ENCODE results near the gene RGS6. TPM values are rescaled to one million over a fixed set of nuclear protein-coding genes. Genes with fewer than 3 reads are reported as not detected.

RGS6 gene
- total and polyA plus RNA-seq, 4 donors: 0.06 to 5.3 (median 0.17) TPM; not detected in 1

DNA sequence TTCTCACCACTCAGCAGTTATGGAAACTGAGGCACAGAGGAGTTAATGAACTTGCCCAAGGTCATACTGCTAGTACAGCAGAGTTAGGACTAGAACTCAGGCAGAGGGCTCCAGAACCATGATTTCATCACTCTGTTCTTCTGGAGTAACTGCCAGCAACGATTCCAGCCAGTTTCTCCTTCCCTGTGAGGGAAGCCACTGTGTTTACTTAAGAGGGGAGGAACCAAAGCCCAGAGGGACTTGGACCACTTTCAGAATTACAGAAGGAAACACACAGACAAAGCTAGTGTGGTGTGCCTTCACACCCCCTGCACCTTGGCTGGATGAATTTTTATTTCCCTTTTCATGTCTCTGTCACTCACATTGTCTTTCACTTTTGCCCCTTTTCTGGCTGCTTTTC, 563.4 kb downstream of the RGS6 start:
- no peak for DNase-seq (ENCODE audit: low spot score)
- H3K27ac ChIP-seq (ENCODE audit: low read depth in 1 of 2, low read length in 2 of 2): no peak overlapping the region
- no peaks in the 10 kb centered on the region for H3K36me3 ChIP-seq (ENCODE audit: control insufficient read depth in 4 of 4, insufficient read depth in 3 of 4, low read depth in 1 of 4, low read length in 3 of 4)
- H3K27me3 ChIP-seq (ENCODE audit: control insufficient read depth in 4 of 4, insufficient read depth in 4 of 4, low read length in 3 of 4): peaks cover 0 to 4% (median 0%) of the 10 kb centered on the region in 4 donors
- 4% methylated on average over 1 of the region's 1 CpG for WGBS
- no peak overlapping the region for H3K4me3 ChIP-seq (ENCODE audit: low read depth in 1 of 3, low read length in 3 of 3)
- H3K4me1 ChIP-seq (ENCODE audit: control insufficient read depth in 4 of 4, insufficient read depth in 4 of 4, low read length in 3 of 4): no peaks in the 10 kb centered on the region
- H3K9ac ChIP-seq (ENCODE audit: low read depth in 1 of 2, low read length in 2 of 2): no peak overlapping the region
- TF ChIP-seq YY1 (IDR thresholded peaks at IDR 0.05) (no peak), JUND (IDR thresholded peaks at IDR 0.05) (no peak), RAD21 (IDR thresholded peaks at IDR 0.05) (no peak), HNF4A (conservative IDR thresholded peaks at IDR 0.05) (no peak), FOXA2 (IDR thresholded peaks at IDR 0.05) (no peak), NR2F2 (IDR thresholded peaks at IDR 0.05) (no peak), GABPA (IDR thresholded peaks at IDR 0.05 in 1 of 2, conservative IDR thresholded peaks at IDR 0.05 in 1 of 2) (no peak), SP1 (IDR thresholded peaks at IDR 0.05) (no peak), HNF4G (IDR thresholded peaks at IDR 0.05) (no peak), EGR1 (IDR thresholded peaks at IDR 0.05; ENCODE audit: low read depth in 2 of 2) (no peak), RXRA (IDR thresholded peaks at IDR 0.05) (no peak), TAF1 (conservative IDR thresholded peaks at IDR 0.05) (no peak), FOXA1 (IDR thresholded peaks at IDR 0.05) (no peak)
- TF ChIP-seq, protein P1, sequence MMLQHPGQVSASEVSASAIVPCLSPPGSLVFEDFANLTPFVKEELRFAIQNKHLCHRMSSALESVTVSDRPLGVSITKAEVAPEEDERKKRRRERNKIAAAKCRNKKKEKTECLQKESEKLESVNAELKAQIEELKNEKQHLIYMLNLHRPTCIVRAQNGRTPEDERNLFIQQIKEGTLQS (IDR thresholded peaks at IDR 0.05): no peak
- TF ChIP-seq, protein P2, sequence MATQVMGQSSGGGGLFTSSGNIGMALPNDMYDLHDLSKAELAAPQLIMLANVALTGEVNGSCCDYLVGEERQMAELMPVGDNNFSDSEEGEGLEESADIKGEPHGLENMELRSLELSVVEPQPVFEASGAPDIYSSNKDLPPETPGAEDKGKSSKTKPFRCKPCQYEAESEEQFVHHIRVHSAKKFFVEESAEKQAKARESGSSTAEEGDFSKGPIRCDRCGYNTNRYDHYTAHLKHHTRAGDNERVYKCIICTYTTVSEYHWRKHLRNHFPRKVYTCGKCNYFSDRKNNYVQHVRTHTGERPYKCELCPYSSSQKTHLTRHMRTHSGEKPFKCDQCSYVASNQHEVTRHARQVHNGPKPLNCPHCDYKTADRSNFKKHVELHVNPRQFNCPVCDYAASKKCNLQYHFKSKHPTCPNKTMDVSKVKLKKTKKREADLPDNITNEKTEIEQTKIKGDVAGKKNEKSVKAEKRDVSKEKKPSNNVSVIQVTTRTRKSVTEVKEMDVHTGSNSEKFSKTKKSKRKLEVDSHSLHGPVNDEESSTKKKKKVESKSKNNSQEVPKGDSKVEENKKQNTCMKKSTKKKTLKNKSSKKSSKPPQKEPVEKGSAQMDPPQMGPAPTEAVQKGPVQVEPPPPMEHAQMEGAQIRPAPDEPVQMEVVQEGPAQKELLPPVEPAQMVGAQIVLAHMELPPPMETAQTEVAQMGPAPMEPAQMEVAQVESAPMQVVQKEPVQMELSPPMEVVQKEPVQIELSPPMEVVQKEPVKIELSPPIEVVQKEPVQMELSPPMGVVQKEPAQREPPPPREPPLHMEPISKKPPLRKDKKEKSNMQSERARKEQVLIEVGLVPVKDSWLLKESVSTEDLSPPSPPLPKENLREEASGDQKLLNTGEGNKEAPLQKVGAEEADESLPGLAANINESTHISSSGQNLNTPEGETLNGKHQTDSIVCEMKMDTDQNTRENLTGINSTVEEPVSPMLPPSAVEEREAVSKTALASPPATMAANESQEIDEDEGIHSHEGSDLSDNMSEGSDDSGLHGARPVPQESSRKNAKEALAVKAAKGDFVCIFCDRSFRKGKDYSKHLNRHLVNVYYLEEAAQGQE (IDR thresholded peaks at IDR 0.05): no peak
- TF ChIP-seq, protein P3, sequence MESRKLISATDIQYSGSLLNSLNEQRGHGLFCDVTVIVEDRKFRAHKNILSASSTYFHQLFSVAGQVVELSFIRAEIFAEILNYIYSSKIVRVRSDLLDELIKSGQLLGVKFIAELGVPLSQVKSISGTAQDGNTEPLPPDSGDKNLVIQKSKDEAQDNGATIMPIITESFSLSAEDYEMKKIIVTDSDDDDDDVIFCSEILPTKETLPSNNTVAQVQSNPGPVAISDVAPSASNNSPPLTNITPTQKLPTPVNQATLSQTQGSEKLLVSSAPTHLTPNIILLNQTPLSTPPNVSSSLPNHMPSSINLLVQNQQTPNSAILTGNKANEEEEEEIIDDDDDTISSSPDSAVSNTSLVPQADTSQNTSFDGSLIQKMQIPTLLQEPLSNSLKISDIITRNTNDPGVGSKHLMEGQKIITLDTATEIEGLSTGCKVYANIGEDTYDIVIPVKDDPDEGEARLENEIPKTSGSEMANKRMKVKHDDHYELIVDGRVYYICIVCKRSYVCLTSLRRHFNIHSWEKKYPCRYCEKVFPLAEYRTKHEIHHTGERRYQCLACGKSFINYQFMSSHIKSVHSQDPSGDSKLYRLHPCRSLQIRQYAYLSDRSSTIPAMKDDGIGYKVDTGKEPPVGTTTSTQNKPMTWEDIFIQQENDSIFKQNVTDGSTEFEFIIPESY (IDR thresholded peaks at IDR 0.05): no peak
- TF ChIP-seq, protein P4, sequence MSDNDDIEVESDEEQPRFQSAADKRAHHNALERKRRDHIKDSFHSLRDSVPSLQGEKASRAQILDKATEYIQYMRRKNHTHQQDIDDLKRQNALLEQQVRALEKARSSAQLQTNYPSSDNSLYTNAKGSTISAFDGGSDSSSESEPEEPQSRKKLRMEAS (IDR thresholded peaks at IDR 0.05): no peak
- TF ChIP-seq, protein P5, sequence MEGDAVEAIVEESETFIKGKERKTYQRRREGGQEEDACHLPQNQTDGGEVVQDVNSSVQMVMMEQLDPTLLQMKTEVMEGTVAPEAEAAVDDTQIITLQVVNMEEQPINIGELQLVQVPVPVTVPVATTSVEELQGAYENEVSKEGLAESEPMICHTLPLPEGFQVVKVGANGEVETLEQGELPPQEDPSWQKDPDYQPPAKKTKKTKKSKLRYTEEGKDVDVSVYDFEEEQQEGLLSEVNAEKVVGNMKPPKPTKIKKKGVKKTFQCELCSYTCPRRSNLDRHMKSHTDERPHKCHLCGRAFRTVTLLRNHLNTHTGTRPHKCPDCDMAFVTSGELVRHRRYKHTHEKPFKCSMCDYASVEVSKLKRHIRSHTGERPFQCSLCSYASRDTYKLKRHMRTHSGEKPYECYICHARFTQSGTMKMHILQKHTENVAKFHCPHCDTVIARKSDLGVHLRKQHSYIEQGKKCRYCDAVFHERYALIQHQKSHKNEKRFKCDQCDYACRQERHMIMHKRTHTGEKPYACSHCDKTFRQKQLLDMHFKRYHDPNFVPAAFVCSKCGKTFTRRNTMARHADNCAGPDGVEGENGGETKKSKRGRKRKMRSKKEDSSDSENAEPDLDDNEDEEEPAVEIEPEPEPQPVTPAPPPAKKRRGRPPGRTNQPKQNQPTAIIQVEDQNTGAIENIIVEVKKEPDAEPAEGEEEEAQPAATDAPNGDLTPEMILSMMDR (IDR thresholded peaks at IDR 0.05; ENCODE audit: low read depth, low read length, missing input control): no peak
- H3K9me3 ChIP-seq (ENCODE audit: control insufficient read depth in 4 of 4, low read length in 3 of 4): no peaks in the 10 kb centered on the region
